IMR-90 (cell line): ENCODE data around the gene CPA4. TPM values are rescaled to one million over a fixed set of nuclear protein-coding genes. Genes with fewer than 3 reads are reported as not detected.
"Not testable (repeated sequence)": the region's sequence is repeated elsewhere in the genome, so short reads cannot be mapped to it uniquely, and the experiment has no call there.

Experiments used
- ATAC-seq: fragments of 200-7000 bp; cut with Tn5 transposase; 2 replicates; pipeline ENCODE4 v1.9.1; 2020; ENCODE audit warnings: low read depth, mild to moderate bottlenecking, moderate library complexity
- BruUV-seq: library from RNA; stranded (reverse); fragments of 400-500 nt; replicated peaks from 2 replicates; lab custom pipeline; 2021; lab: Mats Ljungman, UMichigan
- CTCF ChIA-PET: fragments of 300-600 bp; formaldehyde crosslinking; extraction: SDS; loops from one replicate; lab custom pipeline; 2021; ENCODE audit warnings: antibody characterized with exemption; lab: Yijun Ruan, JAX
- POLR2A ChIA-PET: fragments of 300-600 bp; sonication (Branson Sonifier 250); formaldehyde crosslinking; loops from one replicate; lab custom pipeline; 2022; ENCODE audit warnings: antibody characterized with exemption; ENCODE audit not compliant: unreplicated experiment; lab: Charles Lee
- DNase-seq: peaks from one replicate; pipeline ENCODE4 v3.0.0; 2013
- H2AFZ ChIP-seq: replicated peaks from 2 replicates; pipeline ENCODE3; 2013; ENCODE audit warnings: low read length, mild to moderate bottlenecking; ENCODE audit not compliant: poor library complexity
- H2AK5ac ChIP-seq: 2 replicates; pipeline ENCODE4 v1.6.1; 2013; ENCODE audit warnings: low read depth, low read length, inconsistent platforms
- H2AK9ac ChIP-seq: replicated peaks from 2 replicates; pipeline ENCODE3; 2013; ENCODE audit warnings: mild to moderate bottlenecking, low read depth, low read length, moderate library complexity; ENCODE audit not compliant: poor library complexity
- H2BK120ac ChIP-seq: 2 replicates; pipeline ENCODE4 v1.6.1; 2013; ENCODE audit warnings: low read depth, low read length, inconsistent platforms
- H2BK15ac ChIP-seq: 3 replicates; pipeline ENCODE4 v1.6.1; 2013; ENCODE audit warnings: low read depth, low read length, inconsistent platforms
- H2BK20ac ChIP-seq: 2 replicates; pipeline ENCODE4 v1.6.1; 2013; ENCODE audit warnings: low read depth, mild to moderate bottlenecking, inconsistent platforms, low read length, moderate library complexity
- H2BK5ac ChIP-seq: 2 replicates; pipeline ENCODE4 v1.6.1; 2013; ENCODE audit warnings: mild to moderate bottlenecking, low read depth, low read length, inconsistent platforms; ENCODE audit not compliant: poor library complexity, severe bottlenecking
- H3K14ac ChIP-seq: replicated peaks from 2 replicates; pipeline ENCODE4 v1.6.1; 2013; ENCODE audit warnings: low read depth, low read length, inconsistent platforms
- H3K18ac ChIP-seq: 2 replicates; pipeline ENCODE4 v1.6.1; 2013; ENCODE audit warnings: low read depth, low read length, control low read depth
- H3K23ac ChIP-seq: 2 replicates; pipeline ENCODE4 v1.6.1; 2013; ENCODE audit warnings: low read depth, low read length, inconsistent platforms
- H3K27ac ChIP-seq: 2 replicates; pipeline ENCODE4 v1.5.1; 2013; ENCODE audit warnings: mild to moderate bottlenecking, control low read depth, low read length; ENCODE audit not compliant: insufficient read depth
- H3K27me3 ChIP-seq: 2 replicates; pipeline ENCODE4 v1.6.1; 2013; ENCODE audit warnings: low read length; ENCODE audit not compliant: control insufficient read depth, insufficient read depth
- H3K36me3 ChIP-seq: 2 replicates; pipeline ENCODE4 v1.6.1; 2013; ENCODE audit warnings: low read length, mixed read lengths; ENCODE audit not compliant: control insufficient read depth, insufficient read depth
- H3K4ac ChIP-seq: 2 replicates; pipeline ENCODE4 v1.6.1; 2013; ENCODE audit warnings: low read depth, low read length, inconsistent platforms
- H3K4me1 ChIP-seq: 2 replicates; pipeline ENCODE4 v1.6.1; 2013; ENCODE audit warnings: low read length, mixed read lengths; ENCODE audit not compliant: control insufficient read depth, insufficient read depth
- H3K4me2 ChIP-seq: 2 replicates; pipeline ENCODE4 v1.6.1; 2013; ENCODE audit warnings: low read depth, mild to moderate bottlenecking, control low read depth, low read length, moderate library complexity
- H3K4me3 ChIP-seq: 2 replicates; pipeline ENCODE4 v1.5.1; 2013; ENCODE audit warnings: low read depth, mild to moderate bottlenecking, control low read depth, low read length, moderate library complexity; ENCODE audit not compliant: insufficient read depth
- H3K56ac ChIP-seq: 2 replicates; pipeline ENCODE4 v1.6.1; 2013; ENCODE audit warnings: low read length, inconsistent platforms; ENCODE audit not compliant: insufficient read depth; ENCODE audit errors: extremely low read depth
- H3K79me1 ChIP-seq, 2 experiments: 2 replicates each; pipeline ENCODE4 v1.6.1; 2013; ENCODE audit warnings: low read length in 2 of 2, inconsistent platforms in 1 of 2, low read depth in 1 of 2
- H3K9ac ChIP-seq: 2 replicates; pipeline ENCODE4 v1.6.1; 2013; ENCODE audit warnings: low read depth, low read length, control low read depth
- H3K9me1 ChIP-seq: 2 replicates; pipeline ENCODE4 v1.6.1; 2013; ENCODE audit warnings: low read length, inconsistent platforms; ENCODE audit not compliant: insufficient read depth
- H3K9me3 ChIP-seq: 2 replicates; pipeline ENCODE4 v1.6.1; 2013; ENCODE audit warnings: low read length; ENCODE audit not compliant: control insufficient read depth, insufficient read depth
- H4K20me1 ChIP-seq: 2 replicates; pipeline ENCODE4 v1.6.1; 2013; ENCODE audit warnings: low read length, inconsistent platforms; ENCODE audit not compliant: insufficient read depth
- H4K5ac ChIP-seq: 2 replicates; pipeline ENCODE4 v1.6.1; 2013; ENCODE audit warnings: mild to moderate bottlenecking, low read depth, low read length, control low read depth
- H4K8ac ChIP-seq, 2 experiments: 2 replicates each; pipeline ENCODE4 v1.6.1; 2013; ENCODE audit warnings: low read depth in 2 of 2, low read length in 2 of 2, control low read depth in 1 of 2, inconsistent platforms in 1 of 2
- H4K91ac ChIP-seq: 2 replicates; pipeline ENCODE4 v1.6.1; 2013; ENCODE audit warnings: low read depth, low read length, inconsistent platforms; ENCODE audit not compliant: insufficient read depth
- WGBS, 2 experiments: methylation state at CpG; one replicate each; pipeline versions ENCODE4 v1.1.5 to v1.1.7; 2013; ENCODE audit warnings: missing lambda C conversion rate in 2 of 2; ENCODE audit not compliant: insufficient read length in 1 of 2; ENCODE audit errors: extremely low coverage in 2 of 2; 5-methylcytosine and 5-hydroxymethylcytosine counted together
- dilution Hi-C: fragments of 300-500 bp; cut with HindIII; formaldehyde crosslinking; loops from one replicate; pipeline ENCODE4 v1.14.3; 2018; ENCODE audit warnings: low sequenced_read_pairs; ENCODE audit not compliant: unreplicated experiment
- in situ Hi-C: fragments of 300-500 bp; cut with MboI; formaldehyde crosslinking; loops from 3 replicates; pipeline ENCODE4 v1.14.3; 2019; ENCODE audit warnings: low sequenced_read_pairs, inconsistent platforms, mixed read lengths
- intact Hi-C: fragments of 100-400 bp; cut with micrococcal nuclease; formaldehyde crosslinking; loops from 2 replicates; pipeline ENCODE4 v1.10.0; 2022
- polyA plus RNA-seq, 3 experiments: library from polyadenylated mRNA; depleted of rRNA; stranded (reverse); fragments of >200 nt; gene quantifications; 2 replicates each; pipeline ENCODE4 v1.2.3, GENCODE V29; 2012; ENCODE audit warnings: low replicate concordance in 1 of 3
- total RNA-seq: library from RNA; depleted of rRNA; stranded (reverse); fragments of >200 nt; gene quantifications from 2 replicates; pipeline ENCODE4 v1.2.3, GENCODE V29; 2012

The CPA4 gene
- total and polyA plus RNA-seq, 2 of the 4 experiments (the other 2 are of a cell fraction) = 316 to 365 TPM

- H2BK20ac ChIP-seq, H3K56ac ChIP-seq, H3K9me1 ChIP-seq, H3K27ac ChIP-seq, DNase-seq, H4K8ac ChIP-seq, H3K4me3 ChIP-seq, H2BK5ac ChIP-seq, H3K79me1 ChIP-seq, in situ Hi-C loops, H2BK120ac ChIP-seq, ATAC-seq, H3K4ac ChIP-seq, H3K4me1 ChIP-seq, H2AFZ ChIP-seq, dilution Hi-C loops, H3K18ac ChIP-seq, H4K20me1 ChIP-seq, H4K91ac ChIP-seq, H3K9ac ChIP-seq, H2AK5ac ChIP-seq, H3K23ac ChIP-seq, H3K9me3 ChIP-seq, H3K27me3 ChIP-seq, H2AK9ac ChIP-seq, H3K36me3 ChIP-seq, H3K14ac ChIP-seq, H4K5ac ChIP-seq, CTCF ChIA-PET, H2BK15ac ChIP-seq, H3K4me2 ChIP-seq, BruUV-seq, POLR2A ChIA-PET: not testable (repeated sequence)
- WGBS, 2 experiments = 100% methylated on average over 3 of the region's 5 CpGs; no CpG with 5 or more reads in 1 of the 2 experiments
- intact Hi-C loops = loop anchor here (10.0 kb wide), 1 partner anchor 446 kb away; no protein-coding TSS in a partner anchor
Observed at GRCh38 chr7:130248842-130249241, 44.1 kb upstream of the CPA4 start.

GRCh38 chr7:130249626-130250025 is 43.3 kb upstream of the CPA4 start:
- dilution Hi-C loops, CTCF ChIA-PET, H3K27me3 ChIP-seq, ATAC-seq, H3K4ac ChIP-seq, H3K56ac ChIP-seq, POLR2A ChIA-PET, BruUV-seq, H4K5ac ChIP-seq, H3K18ac ChIP-seq, H4K91ac ChIP-seq, H2AK5ac ChIP-seq, DNase-seq, H3K14ac ChIP-seq, H3K4me1 ChIP-seq, H2BK20ac ChIP-seq, H3K9me3 ChIP-seq, H3K27ac ChIP-seq, H3K23ac ChIP-seq, H3K4me2 ChIP-seq, H3K9me1 ChIP-seq, H3K36me3 ChIP-seq, H3K4me3 ChIP-seq, H2AFZ ChIP-seq, H4K8ac ChIP-seq, H4K20me1 ChIP-seq, H2AK9ac ChIP-seq, H2BK5ac ChIP-seq, H2BK15ac ChIP-seq, H3K9ac ChIP-seq, H2BK120ac ChIP-seq, H3K79me1 ChIP-seq, in situ Hi-C loops: not testable (repeated sequence)
- intact Hi-C loops = loop anchor here (10.0 kb wide), 1 partner anchor 445 kb away; no protein-coding TSS in a partner anchor
- no CpG with 5 or more reads among the region's 3 CpGs for WGBS, 2 experiments
